GM03348 (cell line): ENCODE results near the gene CCDC12.
"Not testable (repeated sequence)": the region's sequence is repeated elsewhere in the genome, so short reads cannot be mapped to it uniquely, and the experiment has no call there.

Source experiments
- DNase-seq: peaks from one replicate; pipeline ENCODE4 v3.0.0; 2012; ENCODE audit warnings: low spot score

The CCDC12 gene

DNA sequence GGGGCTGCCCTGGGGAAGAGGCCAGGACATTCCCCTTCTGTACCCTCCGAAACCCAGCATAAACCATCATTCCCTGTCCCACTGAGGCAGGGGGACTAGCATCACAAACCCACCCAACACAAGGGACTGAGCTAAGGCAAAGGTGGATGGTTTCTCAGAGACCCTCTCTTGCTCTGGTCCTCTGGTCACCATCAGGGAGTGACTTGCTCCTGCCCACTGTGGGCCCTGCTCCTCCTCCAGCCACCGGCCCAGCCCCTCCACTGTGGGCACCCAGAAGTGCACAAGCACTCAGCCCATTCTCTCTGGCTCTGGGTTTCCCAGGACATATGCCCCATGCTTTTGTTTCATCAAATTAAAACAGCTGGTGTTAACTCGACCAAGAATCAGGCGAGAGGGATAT, 54.1 kb downstream of the CCDC12 start:
- no peak for DNase-seq

DNA sequence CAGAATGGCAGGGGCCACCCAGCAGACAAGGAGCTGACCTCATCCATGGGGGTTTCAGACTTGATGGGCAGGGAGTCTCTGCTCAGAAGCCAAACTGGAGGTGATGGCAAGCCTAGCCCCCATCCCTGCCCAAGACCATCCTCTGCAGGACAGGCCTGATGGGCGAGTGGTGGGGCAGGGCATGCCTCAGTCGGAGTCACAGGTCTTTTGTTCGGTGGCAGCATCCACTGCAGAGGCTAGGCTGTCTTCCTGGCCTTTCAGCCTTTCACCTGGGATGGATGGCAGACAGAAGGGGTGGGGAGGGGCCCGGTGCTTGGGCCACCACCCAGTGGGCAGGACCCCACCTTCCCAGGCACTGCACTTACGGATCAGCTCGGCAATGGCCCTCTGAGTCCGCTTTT, 54.7 kb downstream of the CCDC12 start:
- DNase-seq: no peak

- DNase-seq: no peak
These were observed 55.5 kb downstream of the CCDC12 start for GRCh38 chr3:46921041-46921440.

DNA sequence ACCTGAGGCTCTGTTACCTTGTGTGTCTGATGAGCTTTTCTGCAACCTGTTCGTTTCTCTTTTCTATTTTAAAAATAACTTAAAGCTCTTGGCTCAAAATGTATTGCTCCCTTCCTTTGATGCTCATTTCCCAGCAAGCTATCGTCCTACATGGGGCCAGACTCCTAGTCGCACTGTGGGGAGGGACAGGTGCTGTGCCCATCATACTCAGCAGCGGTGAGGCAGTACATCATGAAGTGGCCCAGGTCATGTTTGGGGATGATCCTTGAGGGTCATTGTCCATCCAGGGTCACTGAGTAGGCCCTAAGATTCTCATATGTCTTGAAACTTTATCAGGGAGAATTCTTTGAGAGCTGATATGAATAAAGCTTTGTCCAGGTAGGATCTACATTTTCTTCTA, 57.9 kb downstream of the CCDC12 start:
- no peak for DNase-seq

- no peak for DNase-seq
These were observed 58.3 kb downstream of the CCDC12 start for GRCh38 chr3:46918202-46918601.

- no peak for DNase-seq
These were observed 59.3 kb downstream of the CCDC12 start for GRCh38 chr3:46917257-46917656.

DNA sequence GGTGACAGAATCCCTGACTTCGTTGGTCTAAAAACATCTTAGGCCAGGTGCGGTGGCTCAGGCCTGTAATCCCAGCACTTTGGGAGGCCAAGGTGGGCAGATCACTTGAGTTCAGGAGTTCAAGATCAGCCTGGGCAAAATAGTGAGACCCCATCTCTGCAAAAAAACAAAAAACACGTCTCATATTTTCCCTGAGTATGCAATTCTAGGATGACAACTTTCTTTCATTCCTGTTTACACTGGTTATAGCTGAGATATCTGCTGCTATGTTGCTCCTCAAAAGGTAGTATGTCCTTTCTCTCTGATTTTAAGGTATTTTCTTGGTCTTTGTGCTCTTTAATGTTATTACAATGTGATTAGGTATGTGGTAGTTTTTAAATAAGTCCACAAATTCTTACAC, 59.7 kb downstream of the CCDC12 start:
- DNase-seq: no peak

- no peak for DNase-seq
These were observed 60.3 kb downstream of the CCDC12 start for GRCh38 chr3:46916278-46916677.

DNA sequence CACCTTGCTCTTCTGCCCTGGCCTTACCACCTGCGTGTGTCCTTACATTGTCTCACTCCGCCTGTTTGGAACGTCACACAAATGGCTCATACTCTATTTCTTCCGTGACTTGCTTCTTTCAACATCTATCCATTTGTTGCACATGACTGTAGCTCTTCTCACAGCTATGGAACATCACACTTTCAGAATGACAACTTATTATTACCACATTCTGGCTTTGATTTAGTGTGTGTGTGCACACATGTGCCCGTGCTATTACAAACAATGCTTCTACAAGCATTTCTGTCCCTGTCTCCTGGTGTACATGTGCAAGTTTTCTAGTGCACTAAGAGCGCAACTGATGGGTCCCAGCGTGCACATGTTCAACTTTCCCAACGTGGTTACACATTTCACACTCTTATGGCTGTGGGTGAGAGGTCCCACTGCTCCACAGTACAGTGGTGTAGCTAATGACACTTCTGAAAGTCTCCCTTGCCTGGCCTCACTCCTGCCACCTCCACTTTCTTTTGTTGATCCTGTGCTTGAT, 61.2 kb downstream of the CCDC12 start:
- no peak for DNase-seq

DNA sequence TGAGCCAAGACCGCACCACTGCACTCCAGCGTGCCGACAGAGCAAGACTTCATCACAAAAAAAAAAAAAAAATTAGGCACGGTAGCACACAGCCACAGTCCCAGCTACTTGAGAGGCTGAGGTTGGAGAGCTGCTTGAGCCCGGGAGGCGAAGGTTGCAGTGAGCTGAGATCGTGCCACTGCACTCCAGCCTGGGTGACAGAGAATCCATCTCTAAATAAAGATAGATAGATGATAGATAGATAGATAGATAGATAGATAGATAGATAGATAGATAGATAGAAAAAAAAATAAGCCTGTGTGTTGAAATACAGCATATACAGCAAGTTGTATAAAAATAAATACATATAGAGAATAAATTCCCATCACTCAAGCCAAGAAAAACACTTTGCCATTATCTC, 61.7 kb downstream of the CCDC12 start:
- DNase-seq: no peak

DNA sequence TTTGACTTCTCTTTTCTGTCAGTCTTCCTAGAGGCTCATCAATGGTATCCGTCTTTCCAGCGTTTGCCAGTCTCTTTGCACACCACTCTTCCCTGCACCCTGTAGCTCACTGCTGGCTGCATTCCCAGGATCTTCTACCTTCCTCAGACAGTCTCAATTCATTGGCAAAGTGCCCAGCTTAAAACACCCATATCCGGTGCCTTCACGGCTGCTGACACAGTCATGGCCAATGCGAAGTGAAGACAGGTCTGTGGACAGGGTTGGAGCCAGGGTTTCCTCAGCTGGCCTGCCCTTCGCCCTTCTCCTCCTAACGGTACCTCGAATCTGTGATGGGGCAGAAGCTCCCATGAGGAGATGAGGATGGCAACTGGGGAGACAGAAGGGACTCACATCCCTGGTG, 62.9 kb downstream of the CCDC12 start:
- DNase-seq: no peak

DNA sequence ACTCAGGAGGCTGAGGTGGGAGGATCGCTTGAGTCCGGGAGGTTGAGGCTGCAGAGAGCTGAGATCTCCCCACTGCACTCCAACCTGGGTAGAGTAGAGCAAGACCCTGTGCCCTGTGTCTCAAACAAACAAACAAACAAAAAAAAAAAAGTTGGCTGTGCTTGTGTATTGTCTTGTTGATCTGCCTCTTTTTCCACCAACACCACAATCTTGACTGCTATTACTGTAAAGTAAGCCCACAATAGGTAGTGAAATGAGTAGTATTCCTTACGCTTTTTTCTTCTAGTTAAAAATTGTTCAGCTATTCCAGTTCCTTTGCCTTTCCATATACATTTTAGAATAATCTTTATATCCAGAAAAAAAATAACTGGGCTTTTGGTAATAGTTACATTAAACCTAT, 63.6 kb downstream of the CCDC12 start:
- no peak for DNase-seq

GRCh38 chr3:46910914-46911313, 65.6 kb downstream of the CCDC12 start:
- DNase-seq: not testable (repeated sequence)

GRCh38 chr3:46910166-46910760, 66.3 kb downstream of the CCDC12 start:
- no peak for DNase-seq

GRCh38 chr3:46909535-46910161, 66.9 kb downstream of the CCDC12 start:
- peak; percentile 96 for DNase-seq

GRCh38 chr3:46908986-46909534, 67.5 kb downstream of the CCDC12 start:
- no peak for DNase-seq

DNA sequence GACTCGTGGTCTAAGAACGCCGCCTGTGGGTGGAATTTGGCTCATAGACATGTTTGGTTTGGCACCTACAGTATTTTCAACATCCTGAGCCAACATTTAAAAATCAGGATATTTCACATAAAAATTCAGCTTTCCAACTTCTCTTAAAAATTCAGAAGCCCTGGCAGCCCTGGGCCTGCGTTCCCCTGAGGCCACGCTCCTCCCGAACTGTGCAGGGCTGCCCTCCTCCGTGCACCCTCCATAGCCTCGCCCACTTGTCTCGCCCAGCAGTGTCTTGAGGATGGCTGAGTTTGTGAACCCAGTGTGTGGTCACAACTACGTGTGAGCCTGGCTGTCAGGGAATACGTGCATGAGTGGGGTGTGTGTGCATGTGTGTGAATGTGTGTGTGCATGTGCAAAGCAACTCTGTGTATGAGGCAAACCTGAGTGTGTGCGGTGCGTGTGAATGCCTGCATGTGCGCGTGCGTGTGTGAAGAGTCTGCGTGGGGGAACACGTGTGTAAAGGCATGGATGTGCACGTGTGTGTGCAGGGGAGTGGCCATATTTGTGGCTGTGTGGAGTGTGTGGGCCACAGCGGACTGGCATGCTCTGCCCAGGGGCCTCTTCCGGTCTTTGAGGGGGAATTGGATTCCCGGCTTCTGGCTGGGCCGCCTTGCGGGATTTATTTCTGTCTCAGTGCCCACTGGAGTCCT, 68.1 kb downstream of the CCDC12 start:
- peak; percentile 80 for DNase-seq

GRCh38 chr3:46907960-46908293, 68.6 kb downstream of the CCDC12 start:
- DNase-seq: no peak

DNA sequence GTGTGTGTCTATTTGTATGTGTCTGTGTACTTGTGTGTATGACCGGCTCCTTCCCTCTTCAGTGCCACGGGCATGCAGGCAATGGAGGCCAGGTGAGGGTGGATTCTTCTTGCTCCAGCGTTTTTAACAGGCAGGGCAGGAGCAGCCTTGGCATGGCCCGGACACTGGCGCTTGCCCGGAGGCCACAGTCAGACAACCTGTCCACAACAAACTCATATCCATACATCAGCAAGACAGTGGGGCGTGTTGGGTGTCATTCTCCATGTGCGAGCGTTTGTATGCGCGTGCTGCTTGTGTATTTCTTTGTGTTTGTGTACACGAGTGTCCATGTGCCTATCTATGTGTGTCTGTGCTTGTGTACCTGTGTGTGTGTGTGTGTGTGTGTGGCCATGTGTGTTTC, 69.3 kb downstream of the CCDC12 start:
- DNase-seq: no peak

- DNase-seq: no peak
These were observed 70.0 kb downstream of the CCDC12 start for GRCh38 chr3:46906471-46907058.

GRCh38 chr3:46905661-46906451, 70.7 kb downstream of the CCDC12 start:
- no peak for DNase-seq

DNA sequence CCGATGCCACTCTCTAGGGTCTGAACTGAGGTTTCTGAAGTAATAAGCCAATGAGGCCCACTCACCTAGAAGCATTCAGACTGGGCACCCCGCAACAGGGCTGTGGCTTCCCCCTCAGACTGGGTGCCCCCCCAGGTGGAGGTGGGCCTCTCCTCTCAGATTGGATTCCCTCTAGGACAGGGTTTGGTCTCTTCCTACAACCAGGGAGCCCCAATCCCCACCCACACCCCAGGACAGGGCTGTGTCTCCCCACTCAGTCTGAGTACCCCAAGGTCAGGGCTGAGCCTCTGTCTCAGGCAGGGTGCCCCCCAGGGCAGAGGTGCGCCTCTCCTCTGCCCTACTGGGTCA, 71.4 kb downstream of the CCDC12 start:
- no peak for DNase-seq
